Fibroblast of the aortic adventitia (primary cell): ENCODE results near the gene RBBP8. TPM values are rescaled to one million over a fixed set of nuclear protein-coding genes. Genes with fewer than 3 reads are reported as not detected.

ENCODE experiments used
- DNase-seq: peaks from one replicate; pipeline ENCODE4 v3.0.0-alpha.2; 2010; ENCODE audit warnings: low read depth
- H3K4me3 ChIP-seq: 2 replicates; pipeline ENCODE4 v1.5.1; 2011; ENCODE audit warnings: low read depth, mild to moderate bottlenecking, control low read depth, low read length, moderate library complexity
- CTCF ChIP-seq: IDR thresholded peaks from 2 replicates; pipeline ENCODE4 v1.5.1; 2011; ENCODE audit warnings: mild to moderate bottlenecking, low read length, control low read depth, inconsistent platforms; ENCODE audit not compliant: insufficient read depth
- small RNA-seq: library from RNA; depleted of rRNA; stranded (forward); fragments of <200 nt; gene quantifications from one replicate; pipeline ENCODE3, GENCODE V24; 2012
- total RNA-seq: library from RNA; depleted of rRNA; stranded (reverse); fragments of >200 nt; gene quantifications from 2 replicates; pipeline ENCODE4 v1.2.3, GENCODE V29; 2012; ENCODE audit warnings: low replicate concordance

The RBBP8 gene
- total RNA-seq, 1 donor = 80.1 TPM

- DNase-seq = no peak
- TF ChIP-seq CTCF = no peak
- H3K4me3 ChIP-seq = no peak overlapping the region
Observed at GRCh38 chr18:23068570-23069310, 135.6 kb downstream of the RBBP8 start.

DNA sequence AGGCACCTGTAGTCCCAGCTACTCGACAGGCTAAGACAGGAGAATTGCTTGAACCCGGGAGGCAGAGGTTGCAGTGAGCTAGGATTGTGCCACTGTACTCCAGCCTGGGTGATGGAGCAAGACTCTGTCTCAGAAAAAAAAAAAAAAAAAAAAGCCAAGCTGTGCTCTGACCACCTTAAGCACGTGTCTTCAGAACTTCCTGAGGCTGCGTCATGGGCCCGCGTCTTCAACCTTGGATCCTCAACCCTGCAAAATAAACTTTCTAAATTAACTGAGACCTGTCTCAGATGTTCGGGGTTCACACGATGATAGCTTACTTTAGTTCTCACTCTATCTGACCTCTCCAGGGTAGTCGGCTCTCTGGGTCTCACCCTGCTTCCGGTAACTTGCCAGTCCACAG is 136.4 kb downstream of the RBBP8 start:
- no peak for TF ChIP-seq CTCF
- DNase-seq = no peak
- H3K4me3 ChIP-seq = no peak overlapping the region

- no peak overlapping the region for H3K4me3 ChIP-seq
- no peak for TF ChIP-seq CTCF
- no peak for DNase-seq
Observed at GRCh38 chr18:23069898-23070297, 136.8 kb downstream of the RBBP8 start.

DNA sequence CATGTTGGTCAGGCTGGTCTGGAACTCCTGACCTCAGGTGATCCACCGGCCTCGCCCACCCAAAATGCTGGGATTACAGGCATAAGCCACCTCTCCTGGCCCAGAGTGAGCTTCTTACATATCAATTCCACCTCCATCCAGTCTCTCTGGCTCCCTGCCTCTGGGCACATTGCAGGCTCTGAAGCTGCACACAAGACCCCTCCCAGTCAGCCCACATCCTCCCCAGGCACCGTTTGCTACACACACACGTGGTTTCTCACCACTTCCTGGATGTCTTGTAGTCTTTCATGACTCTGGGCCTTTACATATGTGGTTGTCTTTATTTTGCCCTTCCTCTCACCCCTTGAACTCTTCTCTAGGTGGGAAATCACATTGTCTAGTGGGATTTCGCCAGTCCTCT is 138.2 kb downstream of the RBBP8 start:
- DNase-seq = no peak
- no peak overlapping the region for H3K4me3 ChIP-seq
- TF ChIP-seq CTCF = no peak

- no peak for TF ChIP-seq CTCF
- H3K4me3 ChIP-seq = no peak overlapping the region
- DNase-seq = no peak
Observed at GRCh38 chr18:23072079-23072478, 139.0 kb downstream of the RBBP8 start.

DNA sequence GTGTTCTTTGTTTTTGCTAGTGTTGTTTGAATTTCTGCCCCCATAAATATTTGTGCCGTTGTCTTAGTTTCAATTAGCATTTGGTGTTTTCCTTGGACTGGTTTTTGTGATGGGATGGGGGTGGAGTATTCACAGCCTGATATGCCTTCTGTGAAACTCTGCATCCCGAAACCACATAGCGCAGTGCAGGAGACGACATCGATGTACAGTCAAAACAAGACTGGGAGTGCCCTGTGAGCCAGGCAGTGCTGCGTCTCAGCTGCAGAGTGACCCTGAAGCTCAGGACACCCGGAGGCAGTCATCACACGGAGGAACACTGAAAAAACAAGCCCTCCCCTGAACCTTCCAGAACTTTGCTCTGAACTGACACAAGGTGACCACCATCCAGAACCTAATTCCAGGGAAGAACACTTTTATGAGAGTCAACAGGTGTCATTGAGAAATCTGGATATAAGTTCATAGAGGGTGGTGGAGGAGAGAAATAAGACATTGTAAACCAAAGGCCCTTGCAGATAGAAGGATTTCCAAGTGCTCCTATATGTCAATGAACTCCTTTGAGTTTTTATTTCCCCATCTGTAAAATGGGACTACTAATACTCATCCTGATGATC is 141.0 kb downstream of the RBBP8 start:
- TF ChIP-seq CTCF = no peak
- no peak overlapping the region for H3K4me3 ChIP-seq

More for the DNA sequence above, 141.0 kb downstream of the RBBP8 start:
- DNase-seq = no peak

Small RNA genes lying within 50 kb of the gene (small RNA-seq; reads per million reads assigned to genes)
- gene RF00019 = not detected
- gene RN7SL745P = not detected

Other genes starting within 250 kb of the RBBP8 start
- gene CABLES1, start 202.2 kb downstream of the RBBP8 start, total RNA-seq = 7.4 and 19.2 TPM in 2 replicates